RPMI8226 (cell line): Measurements from ENCODE around the gene ALDH16A1.
A peak's percentile ranks its signal among the peaks of the same experiment; 100 is the strongest.

Experiments used
- DNase-seq: peaks from one replicate; pipeline ENCODE4 v3.0.0-alpha.2; 2015

ALDH16A1 gene

GRCh38 chr19:49490287-49491029 is 37.4 kb downstream of the ALDH16A1 start:
- no peak for DNase-seq

- no peak for DNase-seq
Measured at GRCh38 chr19:49491030-49491803, 38.2 kb downstream of the ALDH16A1 start.

- no peak for DNase-seq
Measured at GRCh38 chr19:49491804-49492572, 39.0 kb downstream of the ALDH16A1 start.

GRCh38 chr19:49492573-49493405 is 39.8 kb downstream of the ALDH16A1 start:
- no peak for DNase-seq

GRCh38 chr19:49496574-49497008 is 43.6 kb downstream of the ALDH16A1 start:
- DNase-seq, result no peak

GRCh38 chr19:49497047-49497788 is 44.2 kb downstream of the ALDH16A1 start:
- peak; percentile 74 for DNase-seq

GRCh38 chr19:49497789-49498103 is 44.7 kb downstream of the ALDH16A1 start:
- DNase-seq, result no peak

- DNase-seq, result no peak
Measured at GRCh38 chr19:49498475-49498874, 45.5 kb downstream of the ALDH16A1 start.

GRCh38 chr19:49499030-49499670 is 46.1 kb downstream of the ALDH16A1 start:
- DNase-seq, result no peak

- DNase-seq, result peak; percentile 51
Measured at GRCh38 chr19:49502866-49503581, 50.0 kb downstream of the ALDH16A1 start.

GRCh38 chr19:49503582-49503962 is 50.5 kb downstream of the ALDH16A1 start:
- no peak for DNase-seq

- DNase-seq, result peak; percentile 71
Measured at GRCh38 chr19:49506575-49507105, 53.6 kb downstream of the ALDH16A1 start.

- no peak for DNase-seq
Measured at GRCh38 chr19:49507803-49508494, 54.9 kb downstream of the ALDH16A1 start.

GRCh38 chr19:49512970-49513745 is 60.1 kb downstream of the ALDH16A1 start:
- DNase-seq, result no peak

GRCh38 chr19:49513746-49514118 is 60.7 kb downstream of the ALDH16A1 start:
- DNase-seq, result no peak

GRCh38 chr19:49514151-49514550 is 61.1 kb downstream of the ALDH16A1 start:
- DNase-seq, result no peak

- DNase-seq, result peak; percentile 42
Measured at GRCh38 chr19:49515767-49516166, 62.7 kb downstream of the ALDH16A1 start.

- no peak for DNase-seq
Measured at GRCh38 chr19:49518033-49518432, 65.0 kb downstream of the ALDH16A1 start.
